Vagina (tissue), 2 donors: Measurements from ENCODE around the gene EPOP.

Source experiments
- POLR2A ChIP-seq, 2 donors: fragments of 450-650 bp; IDR thresholded peaks; one replicate each; pipeline ENCODE4 v1.6.1; 2017; ENCODE audit warnings: antibody characterized with exemption in 2 of 2, mild to moderate bottlenecking in 2 of 2, moderate library complexity in 2 of 2
- POLR2AphosphoS5 ChIP-seq, 2 donors: sonication (generic); formaldehyde crosslinking; IDR thresholded peaks; one replicate each; pipeline ENCODE4 v1.9.0; 2017; ENCODE audit warnings: antibody characterized with exemption in 2 of 2, mild to moderate bottlenecking in 2 of 2, low read depth in 1 of 2; ENCODE audit not compliant: insufficient read depth in 1 of 2
- TF ChIP-seq, protein P1 (sequence below), 3 experiments: fragments of 450-650 bp in 2 of 3; fragments of 200-600 bp in 1 of 3; sonication (generic) in 1 of 3; IDR thresholded peaks; one replicate each; pipeline ENCODE4 v1.5.1; 2017 to 2019; ENCODE audit warnings: antibody characterized with exemption in 3 of 3, mild to moderate bottlenecking in 2 of 3, moderate library complexity in 2 of 3

DNA sequence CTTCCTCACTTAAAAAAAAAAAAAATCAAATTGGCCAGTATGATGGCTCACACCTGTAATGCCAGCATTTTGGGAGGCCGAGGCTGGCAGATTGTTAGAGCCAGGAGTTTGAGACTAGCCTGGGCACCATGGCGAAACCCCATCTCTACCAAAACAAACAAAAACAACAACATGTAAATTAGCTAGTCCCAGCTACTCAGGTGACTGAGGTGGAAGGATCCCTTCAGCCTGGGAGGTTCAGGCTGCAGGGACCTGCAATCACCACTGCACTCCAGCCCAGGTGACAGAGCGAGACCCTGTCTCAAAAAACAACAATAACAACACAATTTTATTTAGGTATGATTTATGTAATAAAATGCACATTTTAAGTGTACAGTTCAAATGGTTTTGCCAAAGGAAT lies 6.3 kb upstream of the EPOP start:
- TF ChIP-seq POLR2A (IDR thresholded peaks at IDR 0.05) (no peak), POLR2AphosphoS5 (IDR thresholded peaks at IDR 0.05; ENCODE audit: insufficient read depth in 1 of 2, low read depth in 1 of 2) (no peak)
- TF ChIP-seq, protein P1, sequence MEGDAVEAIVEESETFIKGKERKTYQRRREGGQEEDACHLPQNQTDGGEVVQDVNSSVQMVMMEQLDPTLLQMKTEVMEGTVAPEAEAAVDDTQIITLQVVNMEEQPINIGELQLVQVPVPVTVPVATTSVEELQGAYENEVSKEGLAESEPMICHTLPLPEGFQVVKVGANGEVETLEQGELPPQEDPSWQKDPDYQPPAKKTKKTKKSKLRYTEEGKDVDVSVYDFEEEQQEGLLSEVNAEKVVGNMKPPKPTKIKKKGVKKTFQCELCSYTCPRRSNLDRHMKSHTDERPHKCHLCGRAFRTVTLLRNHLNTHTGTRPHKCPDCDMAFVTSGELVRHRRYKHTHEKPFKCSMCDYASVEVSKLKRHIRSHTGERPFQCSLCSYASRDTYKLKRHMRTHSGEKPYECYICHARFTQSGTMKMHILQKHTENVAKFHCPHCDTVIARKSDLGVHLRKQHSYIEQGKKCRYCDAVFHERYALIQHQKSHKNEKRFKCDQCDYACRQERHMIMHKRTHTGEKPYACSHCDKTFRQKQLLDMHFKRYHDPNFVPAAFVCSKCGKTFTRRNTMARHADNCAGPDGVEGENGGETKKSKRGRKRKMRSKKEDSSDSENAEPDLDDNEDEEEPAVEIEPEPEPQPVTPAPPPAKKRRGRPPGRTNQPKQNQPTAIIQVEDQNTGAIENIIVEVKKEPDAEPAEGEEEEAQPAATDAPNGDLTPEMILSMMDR (IDR thresholded peaks at IDR 0.05) = no peak
